Heart left ventricle (tissue), 13 donors: ENCODE data around the gene UVRAG.
A peak's percentile ranks its signal among the peaks of the same experiment; 100 is the strongest.

Experiments used
- POLR2A ChIP-seq, 2 donors: fragments of 450-650 bp; IDR thresholded peaks; one replicate each; pipeline ENCODE4 v1.6.1; 2017; ENCODE audit warnings: antibody characterized with exemption in 2 of 2, mild to moderate bottlenecking in 2 of 2, moderate library complexity in 2 of 2
- TF ChIP-seq, protein P1 (sequence below), 12 donors: fragments of 200-600 bp; sonication (generic) in 4 of 12; IDR thresholded peaks; one replicate each; pipeline versions ENCODE4 v1.5.0 to v1.8.0; 2018 to 2022; ENCODE audit warnings: antibody characterized with exemption in 12 of 12, mild to moderate bottlenecking in 5 of 12
- donor health status: ischemic (EF 13 %, LVEDD 7.1; RV severe dilation, severe dysfunction).
- donor health status: DM: no; HTN: yes; CAD: no.
- donor health status: DM: no; HTN: no; CAD: no.
- donor health status: ischemic (EF 25% LVEDD 6.9; RV normal size, moderate dysfunction).
- donor health status: ischemic (EF 25% LVEDD 5.7; RV mildly dilated, moderate dysfunction).
- donor health status: ischemic (EF 35%, LVEDD 5.7; RV mildly dilated, moderate dysfunction).
- donor health status: nonischemic (EF 11% LVEDD 7.7; RV severe dilation, severe dysfunction).
- donor health status: DM: yes; HTN: yes; CAD: no.
- donor health status: PGD.
- donor health status: ischemic (EF 29% LVEDD 5.4; RV normal size, mild dysfunction).
- donor health status: nonischemic (EF 23%, LVEDD 6.1; RV moderate dilation, normal function).

DNA sequence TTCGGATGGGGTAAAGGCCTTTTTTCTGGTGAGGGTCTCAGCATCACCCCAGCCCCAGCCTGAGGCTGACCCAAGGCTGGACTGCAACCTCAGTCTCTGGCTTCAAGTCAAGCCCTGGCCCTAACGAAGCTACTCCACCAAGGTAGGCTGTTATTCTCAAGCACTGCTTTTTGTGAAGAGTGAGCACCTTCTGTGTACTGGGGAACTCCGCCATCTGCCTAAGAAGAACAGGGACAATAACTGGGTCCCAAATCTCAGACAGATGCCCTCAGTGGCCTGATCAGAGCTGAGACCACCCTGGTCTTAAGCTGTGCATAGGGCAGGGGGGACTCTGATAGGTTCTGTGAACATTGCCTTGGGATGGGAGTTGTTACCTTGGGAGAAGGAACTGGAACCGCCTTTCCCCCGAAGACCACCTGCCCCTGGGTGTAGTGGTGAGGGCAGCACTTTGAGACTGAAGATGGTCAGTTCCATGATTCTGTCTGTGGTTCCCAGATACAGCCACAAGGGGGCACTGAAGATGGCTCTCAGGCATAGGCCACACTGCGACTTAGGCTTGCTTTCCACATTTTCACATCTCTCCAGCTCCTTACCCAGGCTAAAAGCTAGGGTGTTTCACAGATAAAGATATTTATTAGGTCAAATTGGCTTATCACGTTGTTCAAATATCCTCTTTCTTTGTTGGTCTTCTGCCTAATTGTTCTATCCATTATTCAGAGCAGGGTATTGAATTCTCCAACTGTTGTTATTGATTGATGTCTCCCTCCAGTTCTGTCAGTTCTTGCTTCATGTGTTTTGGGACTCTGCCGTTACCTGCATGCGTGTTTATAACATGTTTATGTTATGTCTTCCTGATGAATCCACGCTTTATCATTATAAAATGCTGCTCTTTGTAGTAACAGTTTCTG lies 11.8 kb upstream of the UVRAG start:
- TF ChIP-seq, protein P1, sequence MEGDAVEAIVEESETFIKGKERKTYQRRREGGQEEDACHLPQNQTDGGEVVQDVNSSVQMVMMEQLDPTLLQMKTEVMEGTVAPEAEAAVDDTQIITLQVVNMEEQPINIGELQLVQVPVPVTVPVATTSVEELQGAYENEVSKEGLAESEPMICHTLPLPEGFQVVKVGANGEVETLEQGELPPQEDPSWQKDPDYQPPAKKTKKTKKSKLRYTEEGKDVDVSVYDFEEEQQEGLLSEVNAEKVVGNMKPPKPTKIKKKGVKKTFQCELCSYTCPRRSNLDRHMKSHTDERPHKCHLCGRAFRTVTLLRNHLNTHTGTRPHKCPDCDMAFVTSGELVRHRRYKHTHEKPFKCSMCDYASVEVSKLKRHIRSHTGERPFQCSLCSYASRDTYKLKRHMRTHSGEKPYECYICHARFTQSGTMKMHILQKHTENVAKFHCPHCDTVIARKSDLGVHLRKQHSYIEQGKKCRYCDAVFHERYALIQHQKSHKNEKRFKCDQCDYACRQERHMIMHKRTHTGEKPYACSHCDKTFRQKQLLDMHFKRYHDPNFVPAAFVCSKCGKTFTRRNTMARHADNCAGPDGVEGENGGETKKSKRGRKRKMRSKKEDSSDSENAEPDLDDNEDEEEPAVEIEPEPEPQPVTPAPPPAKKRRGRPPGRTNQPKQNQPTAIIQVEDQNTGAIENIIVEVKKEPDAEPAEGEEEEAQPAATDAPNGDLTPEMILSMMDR (IDR thresholded peaks at IDR 0.05), result peak; percentile 87 to 97 (median 92)
- TF ChIP-seq POLR2A (IDR thresholded peaks at IDR 0.05), result no peak
